Measurements from ENCODE around the gene ARHGDIG. TPM values are rescaled to one million over a fixed set of nuclear protein-coding genes. Genes with fewer than 3 reads are reported as not detected.
"Not testable (repeated sequence)": the region's sequence is repeated elsewhere in the genome, so short reads cannot be mapped to it uniquely, and the experiment has no call there.

The ARHGDIG gene
- 2.6 and 12.2 TPM in 2 replicates for total RNA-seq (2014; rRNA removed; shearing (Covaris generic))

- in situ Hi-C loops (cut with HindIII; ENCODE audit: low sequenced_read_pairs) = no loop called here
Measured at GRCh38 chr16:280552-280951, at the start of gene ARHGDIG. TSS of gene ARHGDIG (plus strand) at chr16:280591. CDS start at chr16:280681, 90 bp downstream.

DNA sequence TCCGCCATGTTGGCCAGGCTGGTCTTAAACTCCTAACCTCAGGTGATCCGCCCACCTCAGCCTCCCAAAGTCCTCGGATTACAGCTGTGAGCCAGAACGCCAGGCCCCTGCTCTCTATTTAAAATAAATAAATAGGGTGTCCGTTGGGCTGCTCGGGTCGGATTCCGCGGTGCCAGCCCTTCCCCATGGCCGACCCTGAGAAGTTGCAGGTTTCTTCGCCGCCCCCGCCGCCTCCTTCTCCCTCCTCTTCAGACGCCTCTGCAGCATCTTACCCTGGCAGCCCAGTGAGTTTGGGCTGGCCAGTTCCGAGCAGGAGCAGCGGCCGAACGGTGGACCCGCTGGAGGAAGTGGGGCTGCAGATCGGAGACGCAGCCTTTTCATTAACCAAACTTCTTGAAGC lies 49.4 kb upstream of the ARHGDIG start:
- in situ Hi-C loops (cut with HindIII; ENCODE audit: low sequenced_read_pairs) = no loop called here
- no peak for DNase-seq (ENCODE audit: low spot score)

More at GRCh38 chr16:280552-280951, at the start of gene ARHGDIG:
- no peak for DNase-seq (ENCODE audit: low spot score)

DNA sequence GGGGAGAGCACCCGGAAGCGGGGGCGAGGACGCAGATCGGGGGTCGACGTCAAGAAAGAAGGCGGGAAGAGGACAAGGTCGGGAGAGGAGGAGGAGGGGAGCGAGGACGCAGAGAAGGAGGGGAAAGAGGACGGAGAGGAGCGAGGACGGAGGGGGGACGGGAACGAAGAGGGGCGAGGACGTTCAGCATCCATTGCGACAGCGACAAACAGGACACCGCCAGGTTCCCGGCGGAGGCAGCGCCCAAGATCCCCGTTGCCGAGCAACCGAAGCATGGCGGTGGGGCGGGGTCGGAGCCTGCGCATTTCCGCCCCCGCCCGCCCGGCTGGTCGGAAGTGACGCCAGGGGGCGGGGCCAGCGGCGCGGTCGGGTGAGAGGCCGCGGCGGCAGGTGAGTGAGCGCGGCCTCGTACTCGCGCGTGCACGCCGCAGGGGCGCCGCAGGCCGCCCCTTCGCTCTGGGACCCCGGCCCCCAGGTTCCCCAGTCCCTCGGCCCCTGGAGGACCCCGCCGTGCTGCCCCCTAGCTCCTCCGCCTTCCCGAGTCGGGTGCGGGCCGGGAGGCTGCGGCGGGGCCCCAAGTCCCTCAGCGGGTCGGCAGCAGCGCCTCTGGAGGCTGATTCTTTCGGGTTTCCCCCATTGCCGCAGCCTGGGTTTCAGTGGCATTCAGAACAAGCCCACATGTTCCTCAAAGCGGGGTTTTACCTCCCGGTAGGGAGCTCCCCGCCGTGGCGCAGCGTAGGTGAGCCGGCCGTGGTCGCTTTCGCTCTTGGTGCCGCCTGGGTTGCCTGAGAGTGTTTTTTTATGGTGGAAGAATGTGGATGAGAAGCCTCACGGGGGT lies 45.7 kb upstream of the ARHGDIG start, which contains the start of gene FAM234A:
FAM234A (plus strand) TSS at position 354 of the 838 bp plus-strand sequence. CDS start 19,593 bp downstream, outside the sequence.
- in situ Hi-C loops (cut with HindIII; ENCODE audit: low sequenced_read_pairs) = no loop called here
- peak; percentile 95 for DNase-seq (ENCODE audit: low spot score)

DNA sequence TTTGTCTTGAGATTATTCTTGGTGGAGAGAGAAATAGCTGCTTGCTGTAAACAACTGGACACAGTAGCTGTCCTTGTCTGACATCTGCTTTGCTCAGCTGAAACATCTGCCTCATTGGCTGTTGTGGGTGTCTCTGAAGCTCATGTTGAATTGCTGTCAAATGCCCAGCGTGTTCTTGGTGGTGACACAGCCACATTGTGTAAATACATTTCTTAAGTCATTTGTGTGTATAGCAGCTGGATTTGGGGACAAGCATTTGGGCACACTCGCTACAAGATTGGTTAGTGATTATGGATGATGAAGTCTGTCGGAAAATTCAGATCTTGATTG lies 40.5 kb upstream of the ARHGDIG start:
- in situ Hi-C loops (cut with HindIII; ENCODE audit: low sequenced_read_pairs) = no loop called here
- DNase-seq (ENCODE audit: low spot score) = no peak

GRCh38 chr16:240559-240958 lies 39.8 kb upstream of the ARHGDIG start:
- in situ Hi-C loops (cut with HindIII; ENCODE audit: low sequenced_read_pairs) = no loop called here

GRCh38 chr16:242281-242680 lies 38.1 kb upstream of the ARHGDIG start:
- DNase-seq (ENCODE audit: low spot score) = no peak
- in situ Hi-C loops (cut with HindIII; ENCODE audit: low sequenced_read_pairs) = no loop called here

More at GRCh38 chr16:240559-240958, 39.8 kb upstream of the ARHGDIG start:
- no peak for DNase-seq (ENCODE audit: low spot score)

GRCh38 chr16:243348-243747 lies 37.0 kb upstream of the ARHGDIG start:
- in situ Hi-C loops (cut with HindIII; ENCODE audit: low sequenced_read_pairs) = no loop called here
- no peak for DNase-seq (ENCODE audit: low spot score)

- in situ Hi-C loops (cut with HindIII; ENCODE audit: low sequenced_read_pairs) = loop anchor here (5.0 kb wide), 1 partner anchor 48 kb away; no protein-coding TSS in a partner anchor
- no peak for DNase-seq (ENCODE audit: low spot score)
Measured at GRCh38 chr16:245105-245504, 35.3 kb upstream of the ARHGDIG start.

- in situ Hi-C loops (cut with HindIII; ENCODE audit: low sequenced_read_pairs) = loop anchor here (5.0 kb wide), 1 partner anchor 50 kb away; no protein-coding TSS in a partner anchor
- DNase-seq (ENCODE audit: low spot score) = no peak
Measured at GRCh38 chr16:247027-247426, 33.4 kb upstream of the ARHGDIG start.

- in situ Hi-C loops (cut with HindIII; ENCODE audit: low sequenced_read_pairs) = loop anchor here (5.0 kb wide), 1 partner anchor 52 kb away; no protein-coding TSS in a partner anchor
- DNase-seq (ENCODE audit: low spot score) = no peak
Measured at GRCh38 chr16:249431-249830, 31.0 kb upstream of the ARHGDIG start.

DNA sequence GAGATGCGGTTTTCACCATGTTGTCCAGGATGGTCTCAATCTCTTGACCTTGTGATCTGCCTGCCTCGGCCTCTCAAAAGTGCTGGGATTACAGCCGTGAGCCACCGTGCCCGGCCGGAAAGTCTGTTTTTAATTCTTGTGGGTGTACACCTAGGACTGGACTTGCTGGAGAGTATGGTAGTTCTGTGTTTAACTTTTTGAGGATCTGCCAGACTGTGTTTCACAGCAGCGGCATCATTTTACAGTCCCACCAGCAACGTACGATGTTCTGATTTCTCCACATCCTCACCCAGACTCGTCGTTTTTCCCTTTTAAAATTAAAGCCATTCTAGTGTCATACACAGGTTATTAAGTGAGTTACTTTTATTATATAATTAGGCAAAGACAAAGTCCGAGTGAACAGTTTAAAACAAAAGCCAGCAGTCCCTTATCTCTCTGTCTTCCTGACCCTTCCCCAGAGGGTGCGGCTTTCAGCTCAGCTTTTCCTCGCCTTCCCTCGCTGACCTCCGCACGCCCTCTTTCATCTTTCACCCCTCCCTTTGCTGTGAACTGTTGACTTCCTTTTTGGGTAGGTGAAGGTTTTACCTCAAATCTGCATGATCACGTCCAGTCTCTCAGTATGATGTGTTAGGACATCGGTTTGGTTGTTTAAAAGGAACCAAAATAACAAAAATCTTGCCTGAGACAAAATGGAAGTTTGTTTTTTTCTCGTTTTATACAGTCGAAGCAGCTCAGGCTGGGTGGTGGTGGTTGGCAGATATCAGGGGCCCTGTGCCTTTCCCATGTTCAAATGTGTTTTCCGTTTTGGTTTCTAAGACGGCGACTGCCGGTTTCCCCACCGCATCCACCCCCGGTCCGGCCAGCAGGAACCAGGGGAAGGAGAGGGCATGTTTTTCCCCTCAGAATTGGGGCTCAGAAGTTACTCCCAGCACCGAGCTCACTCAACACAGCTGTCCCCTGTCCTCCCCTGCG lies 27.7 kb upstream of the ARHGDIG start:
- in situ Hi-C loops (cut with HindIII; ENCODE audit: low sequenced_read_pairs) = no loop called here
- DNase-seq (ENCODE audit: low spot score) = no peak

DNA sequence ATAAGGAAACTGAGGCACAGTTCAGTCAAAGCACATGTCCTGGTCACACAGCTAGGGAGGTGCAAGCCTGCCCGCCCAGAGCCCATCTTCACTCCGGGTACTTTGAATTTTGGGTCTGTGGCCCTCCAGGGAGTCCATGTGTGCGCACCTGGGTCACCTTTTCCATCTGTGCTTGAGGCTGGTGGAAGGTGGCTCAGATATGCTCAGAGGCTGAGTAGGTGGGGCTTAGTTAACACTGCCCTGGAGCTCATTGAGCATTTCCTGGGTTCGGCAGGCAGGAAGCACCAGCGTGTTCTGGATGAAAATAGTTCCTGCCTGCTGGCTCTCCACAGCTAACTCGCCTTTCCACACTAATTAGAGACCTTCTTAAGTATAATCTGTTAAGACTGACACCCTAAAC lies 26.6 kb upstream of the ARHGDIG start:
- DNase-seq (ENCODE audit: low spot score) = no peak
- in situ Hi-C loops (cut with HindIII; ENCODE audit: low sequenced_read_pairs) = no loop called here

DNA sequence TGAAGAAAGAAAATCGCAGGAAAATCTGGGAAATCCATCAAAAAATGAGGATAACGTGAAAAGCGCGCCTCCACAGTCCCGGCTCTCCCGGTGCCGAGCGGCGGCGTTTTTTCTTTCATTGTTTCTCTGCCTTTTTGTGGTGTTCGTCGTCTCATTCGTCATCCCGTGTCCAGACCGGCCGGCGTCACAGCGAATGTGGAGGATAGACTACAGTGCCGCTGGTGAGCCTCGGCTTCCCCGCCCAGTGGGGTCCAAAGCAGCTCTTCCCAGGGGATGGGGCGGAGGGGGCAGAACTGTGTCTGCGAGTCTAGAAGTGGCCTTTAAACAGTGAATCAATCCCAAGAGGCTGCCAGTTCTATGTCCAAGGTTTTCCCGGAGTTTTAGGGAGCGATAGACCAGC lies 25.9 kb upstream of the ARHGDIG start:
- DNase-seq (ENCODE audit: low spot score) = no peak
- in situ Hi-C loops (cut with HindIII; ENCODE audit: low sequenced_read_pairs) = no loop called here

GRCh38 chr16:255183-255582 lies 25.2 kb upstream of the ARHGDIG start:
- in situ Hi-C loops (cut with HindIII; ENCODE audit: low sequenced_read_pairs) = no loop called here
- DNase-seq (ENCODE audit: low spot score) = no peak

- in situ Hi-C loops (cut with HindIII; ENCODE audit: low sequenced_read_pairs); DNase-seq (ENCODE audit: low spot score): not testable (repeated sequence)
Measured at GRCh38 chr16:258091-258490, 22.3 kb upstream of the ARHGDIG start.

DNA sequence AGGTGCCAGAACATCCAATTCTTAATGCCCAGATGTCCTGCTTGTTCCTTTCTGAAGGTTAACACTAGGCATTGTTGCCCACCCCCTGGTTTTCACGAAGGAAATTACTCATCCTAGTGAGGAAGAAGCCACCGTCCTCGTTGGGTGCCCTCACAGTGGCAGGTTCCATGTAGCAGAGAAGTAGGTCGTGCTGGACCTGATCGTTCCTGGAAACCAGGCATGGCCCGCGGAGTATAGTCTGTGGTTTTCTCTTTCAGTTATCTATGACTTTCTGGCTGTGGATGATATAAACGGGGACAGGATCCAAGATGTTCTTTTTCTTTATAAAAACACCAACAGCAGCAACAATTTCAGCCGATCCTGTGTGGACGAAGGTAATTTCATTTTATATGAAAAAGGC lies 21.2 kb upstream of the ARHGDIG start:
- in situ Hi-C loops (cut with HindIII; ENCODE audit: low sequenced_read_pairs) = no loop called here
- no peak for DNase-seq (ENCODE audit: low spot score)

DNA sequence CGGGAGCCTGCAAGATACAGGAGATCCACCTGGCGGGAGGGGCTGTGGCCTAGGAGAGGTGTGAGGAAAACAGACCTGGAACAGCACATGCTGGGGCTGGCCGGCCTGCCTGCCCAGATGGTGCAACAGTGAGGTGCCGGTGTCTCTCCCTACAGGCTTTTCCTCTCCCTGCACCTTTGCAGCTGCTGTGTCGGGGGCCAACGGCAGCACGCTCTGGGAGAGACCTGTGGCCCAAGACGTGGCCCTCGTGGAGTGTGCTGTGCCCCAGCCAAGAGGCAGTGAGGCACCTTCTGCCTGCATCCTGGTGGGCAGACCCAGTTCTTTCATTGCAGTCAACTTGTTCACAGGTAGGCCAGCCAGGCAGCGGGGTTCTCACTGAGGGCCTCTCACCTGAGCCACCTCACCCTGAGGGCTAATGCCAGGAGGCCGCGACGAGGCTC lies 20.6 kb upstream of the ARHGDIG start:
- DNase-seq (ENCODE audit: low spot score) = peak; percentile 90
- in situ Hi-C loops (cut with HindIII; ENCODE audit: low sequenced_read_pairs) = no loop called here

DNA sequence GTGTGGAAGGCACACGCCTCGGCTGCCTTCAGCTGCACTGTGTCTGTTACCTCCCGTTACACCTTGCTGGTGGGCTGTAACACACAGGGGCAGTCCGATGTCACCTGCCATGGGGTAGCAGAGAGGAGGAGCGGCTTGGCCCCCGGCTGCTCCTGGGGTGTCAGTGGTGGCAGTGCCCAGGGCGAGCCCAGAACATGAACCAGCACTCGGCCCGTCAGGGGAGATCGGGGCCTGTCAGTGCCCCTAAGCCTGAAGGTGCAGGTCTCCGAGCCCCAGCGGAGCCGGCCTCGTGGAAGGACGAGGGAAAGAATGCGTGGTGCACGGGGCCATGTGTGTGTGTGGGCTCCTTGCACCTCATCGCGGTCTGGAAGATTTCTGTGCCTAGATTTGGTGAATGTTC lies 20.1 kb upstream of the ARHGDIG start:
- in situ Hi-C loops (cut with HindIII; ENCODE audit: low sequenced_read_pairs) = no loop called here
- no peak for DNase-seq (ENCODE audit: low spot score)

- DNase-seq (ENCODE audit: low spot score) = peak; percentile 85
- in situ Hi-C loops (cut with HindIII; ENCODE audit: low sequenced_read_pairs) = no loop called here
Measured at GRCh38 chr16:261031-261691, 19.2 kb upstream of the ARHGDIG start.

Data from G401 (cell line).